Measurements from ENCODE around the gene CPD.

DNA sequence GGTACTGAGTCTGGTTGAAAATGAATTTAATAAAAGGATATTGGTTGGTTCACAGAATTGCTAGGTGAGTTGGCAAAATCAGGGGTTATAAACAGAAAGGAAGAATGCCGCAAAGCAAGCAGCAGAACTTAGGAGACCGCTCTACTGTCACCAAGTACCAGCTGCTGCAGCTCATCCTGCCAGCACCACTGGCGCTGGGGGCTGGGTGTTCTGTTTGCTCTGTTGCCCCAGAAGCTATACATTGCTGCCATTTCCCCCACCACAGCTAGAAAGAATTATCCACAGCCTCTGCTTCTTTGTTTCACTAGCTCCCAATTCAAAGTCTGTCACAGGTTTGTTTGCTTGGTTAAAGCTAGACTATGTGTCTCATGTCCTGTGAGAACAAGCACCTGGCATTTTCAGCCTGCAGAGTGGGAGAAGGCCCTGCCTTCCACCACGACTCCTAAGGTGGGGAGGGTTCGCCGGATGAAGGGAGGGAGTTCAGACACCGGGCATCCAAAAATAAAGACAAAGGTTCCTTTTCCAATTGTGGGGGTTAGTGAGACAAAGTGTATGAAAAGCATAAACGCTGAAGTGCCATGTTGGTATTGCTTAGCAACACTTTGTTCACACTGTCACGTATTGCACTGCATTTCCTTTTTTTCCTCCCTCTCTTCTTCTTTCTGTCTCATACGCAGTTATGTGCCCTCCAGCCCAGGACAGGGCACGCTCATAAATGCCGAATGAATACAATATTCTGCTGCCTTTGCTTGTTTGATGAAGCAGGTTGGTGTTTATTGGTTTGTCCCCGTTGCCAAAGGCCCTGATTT is 9.6 kb upstream of the CPD start:
- no peak for TF ChIP-seq EZH2 (IDR thresholded peaks at IDR 0.05; ENCODE audit: insufficient read depth, poor library complexity, severe bottlenecking)
- no peak for TF ChIP-seq EZH2phosphoT487 (IDR thresholded peaks at IDR 0.05; ENCODE audit: insufficient read depth, low read depth)
